Measurements from ENCODE around the gene VAPA. TPM values are rescaled to one million over a fixed set of nuclear protein-coding genes. Genes with fewer than 3 reads are reported as not detected.

VAPA gene
- total and polyA plus RNA-seq, 9 of the 15 experiments (the other 6 are each of a cell fraction or from before 2014, with no cell fraction given), result 219 to 902 (median 526) TPM

GRCh38 chr18:9898792-9899549 lies 14.8 kb upstream of the VAPA start (continued):
- TF ChIP-seq ZNF318 (IDR thresholded peaks at IDR 0.05; ENCODE audit: borderline replicate concordance in 1 of 2, low read depth in 1 of 2) (peak in 1 of 2 experiments; percentile 85; a peak in 2 of 4 replicates), PTBP1 (IDR thresholded peaks at IDR 0.05; ENCODE audit: low read depth, low read length) (no peak), ZNF140 (CRISPR knock-in tag; IDR thresholded peaks at IDR 0.05) (no peak), ZNF324 (CRISPR knock-in tag; IDR thresholded peaks at IDR 0.05) (no peak), NCOR1 (IDR thresholded peaks at IDR 0.05) (peak; percentile 75), MCM5 (IDR thresholded peaks at IDR 0.05; ENCODE audit: low read depth) (no peak), TRIM28 (IDR thresholded peaks at IDR 0.05) (peak; percentile 68), RBBP5 (IDR thresholded peaks at IDR 0.05; ENCODE audit: borderline replicate concordance, insufficient read depth, low read length, poor library complexity, severe bottlenecking) (peak; percentile 63), CBX8 (IDR thresholded peaks at IDR 0.05; ENCODE audit: borderline replicate concordance, extremely low read depth, low read depth, low read length, poor library complexity, severe bottlenecking) (no peak), CBX3 (IDR thresholded peaks at IDR 0.05; ENCODE audit: borderline replicate concordance in 1 of 2, low read length in 2 of 2) (peak in 1 of 2 experiments; percentile 70; a peak in 1 of 3 replicates), GTF2B (IDR thresholded peaks at IDR 0.05; ENCODE audit: extremely low read depth, insufficient read length) (no peak), DACH1 (IDR thresholded peaks at IDR 0.05; ENCODE audit: partially characterized antibody) (no peak), ZNF232 (CRISPR knock-in tag; IDR thresholded peaks at IDR 0.05) (no peak), TAL1 (IDR thresholded peaks at IDR 0.05) (no peak), GABPB2 (CRISPR knock-in tag; conservative IDR thresholded peaks at IDR 0.05) (no peak), ILK (tag; IDR thresholded peaks at IDR 0.05; ENCODE audit: borderline replicate concordance, low read depth) (no peak)
- TF ChIP-seq, protein P1, sequence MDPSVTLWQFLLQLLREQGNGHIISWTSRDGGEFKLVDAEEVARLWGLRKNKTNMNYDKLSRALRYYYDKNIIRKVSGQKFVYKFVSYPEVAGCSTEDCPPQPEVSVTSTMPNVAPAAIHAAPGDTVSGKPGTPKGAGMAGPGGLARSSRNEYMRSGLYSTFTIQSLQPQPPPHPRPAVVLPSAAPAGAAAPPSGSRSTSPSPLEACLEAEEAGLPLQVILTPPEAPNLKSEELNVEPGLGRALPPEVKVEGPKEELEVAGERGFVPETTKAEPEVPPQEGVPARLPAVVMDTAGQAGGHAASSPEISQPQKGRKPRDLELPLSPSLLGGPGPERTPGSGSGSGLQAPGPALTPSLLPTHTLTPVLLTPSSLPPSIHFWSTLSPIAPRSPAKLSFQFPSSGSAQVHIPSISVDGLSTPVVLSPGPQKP (CRISPR knock-in tag; IDR thresholded peaks at IDR 0.05), result no peak
